ENCODE data around the gene CHPT1.
"Not testable (repeated sequence)": the region's sequence is repeated elsewhere in the genome, so short reads cannot be mapped to it uniquely, and the experiment has no call there.

Gene CHPT1

DNA sequence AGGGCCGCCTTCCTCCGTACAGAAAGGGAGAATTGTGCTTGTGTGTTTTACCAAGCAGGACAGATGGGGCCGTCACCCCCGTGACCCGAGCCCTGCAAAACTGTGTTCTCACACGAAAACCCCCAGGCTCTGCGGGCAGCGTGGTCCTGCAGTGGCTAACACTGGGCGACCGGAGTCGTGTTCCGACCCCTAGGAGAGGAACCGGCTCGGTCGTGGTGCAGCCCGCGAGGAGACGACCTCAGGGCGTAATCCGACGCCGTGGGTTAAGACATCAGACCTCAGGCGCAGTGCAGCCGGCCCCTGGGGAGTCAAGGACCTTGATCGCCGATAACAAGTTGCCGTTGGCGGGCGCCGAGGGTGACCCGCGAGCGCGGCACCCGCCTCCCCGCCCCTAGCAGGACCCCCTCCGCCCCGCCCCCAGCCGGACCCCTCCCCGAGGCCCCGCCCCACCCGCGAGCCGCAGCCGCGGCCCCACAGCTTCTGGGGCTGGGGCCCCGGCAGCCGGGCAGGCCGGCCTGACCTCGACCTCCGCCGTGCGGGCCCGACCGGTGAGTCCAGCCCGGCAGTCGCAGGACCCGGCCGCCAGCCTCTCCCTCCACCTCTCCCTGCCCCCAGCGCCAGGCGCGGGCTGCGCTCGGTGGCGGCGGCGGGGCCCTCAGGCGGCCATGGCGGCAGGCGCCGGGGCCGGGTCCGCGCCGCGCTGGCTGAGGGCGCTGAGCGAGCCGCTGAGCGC is at the start of gene CHPT1:
CHPT1 (plus strand) TSS at position 444 of the 733 bp plus-strand sequence; CDS start at position 666, 222 bp downstream.
- Histone ChIP-seq H3K36me3 (ENCODE audit: control insufficient read depth, insufficient read depth, low read length, severe bottlenecking) (no peaks in the 10 kb centered on the region), H3K9me3 (ENCODE audit: control insufficient read depth, low read length) (no peaks in the 10 kb centered on the region), H3K4me3 (ENCODE audit: low read length) (peak within 1 kb of the TSS; percentile 85), H3K27me3 (replicated peaks; ENCODE audit: control insufficient read depth, insufficient read depth, low read length) (no peaks in the 10 kb centered on the region), H3K4me1 (ENCODE audit: control insufficient read depth, insufficient read depth, low read length) (peaks cover 31% of the 10 kb centered on the region), H3K9ac (ENCODE audit: low read length) (peak within 1 kb of the TSS; percentile 93)
- peak; percentile 74 for DNase-seq (ENCODE audit: low read depth)

- H3K4me1 ChIP-seq (ENCODE audit: control insufficient read depth, insufficient read depth, low read length) = peaks cover under 1% of the 10 kb centered on the region
- no peak for DNase-seq (ENCODE audit: low read depth)
- no peak overlapping the region for H3K4me3 ChIP-seq (ENCODE audit: low read length)
- H3K9ac ChIP-seq (ENCODE audit: low read length) = no peak overlapping the region
- H3K9me3 ChIP-seq (ENCODE audit: control insufficient read depth, low read length) = no peaks in the 10 kb centered on the region
- H3K36me3 ChIP-seq (ENCODE audit: control insufficient read depth, insufficient read depth, low read length, severe bottlenecking) = no peaks in the 10 kb centered on the region
- peaks cover 9% of the 10 kb centered on the region for H3K27me3 ChIP-seq (replicated peaks; ENCODE audit: control insufficient read depth, insufficient read depth, low read length)
Observed at GRCh38 chr12:101647711-101648110, 49.7 kb upstream of the CHPT1 start.

DNA sequence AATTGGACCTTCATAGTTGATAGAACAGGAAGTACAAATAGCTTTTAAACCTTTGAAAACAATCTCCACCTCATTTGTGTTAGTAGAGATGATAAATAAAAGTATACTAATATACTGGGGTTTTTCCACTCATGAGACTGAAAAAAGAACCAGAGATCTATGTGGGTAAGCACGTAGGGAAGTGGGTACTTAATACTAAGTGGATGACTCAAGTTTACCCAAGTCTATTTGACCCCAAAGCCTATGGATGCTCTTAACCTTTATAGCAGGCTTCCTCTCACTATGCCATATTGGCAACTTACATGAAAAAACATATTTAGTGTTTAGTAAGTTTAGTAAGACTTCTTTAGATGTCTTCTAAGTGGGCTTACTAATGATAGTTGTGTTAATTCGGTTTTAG is 49.2 kb upstream of the CHPT1 start:
- H3K36me3 ChIP-seq (ENCODE audit: control insufficient read depth, insufficient read depth, low read length, severe bottlenecking) = no peaks in the 10 kb centered on the region
- no peaks in the 10 kb centered on the region for H3K9me3 ChIP-seq (ENCODE audit: control insufficient read depth, low read length)
- no peak overlapping the region for H3K4me3 ChIP-seq (ENCODE audit: low read length)
- no peaks in the 10 kb centered on the region for H3K4me1 ChIP-seq (ENCODE audit: control insufficient read depth, insufficient read depth, low read length)
- no peak for DNase-seq (ENCODE audit: low read depth)
- H3K9ac ChIP-seq (ENCODE audit: low read length) = no peak overlapping the region
- H3K27me3 ChIP-seq (replicated peaks; ENCODE audit: control insufficient read depth, insufficient read depth, low read length) = peaks cover 10% of the 10 kb centered on the region

GRCh38 chr12:101650346-101651117 is 46.9 kb upstream of the CHPT1 start:
- H3K27me3 ChIP-seq (replicated peaks; ENCODE audit: control insufficient read depth, insufficient read depth, low read length) = peaks cover 10% of the 10 kb centered on the region
- H3K4me3 ChIP-seq (ENCODE audit: low read length) = no peak overlapping the region
- H3K9me3 ChIP-seq (ENCODE audit: control insufficient read depth, low read length) = no peaks in the 10 kb centered on the region
- no peak overlapping the region for H3K9ac ChIP-seq (ENCODE audit: low read length)
- H3K4me1 ChIP-seq (ENCODE audit: control insufficient read depth, insufficient read depth, low read length) = no peaks in the 10 kb centered on the region
- H3K36me3 ChIP-seq (ENCODE audit: control insufficient read depth, insufficient read depth, low read length, severe bottlenecking) = no peaks in the 10 kb centered on the region
- DNase-seq (ENCODE audit: low read depth) = no peak

DNA sequence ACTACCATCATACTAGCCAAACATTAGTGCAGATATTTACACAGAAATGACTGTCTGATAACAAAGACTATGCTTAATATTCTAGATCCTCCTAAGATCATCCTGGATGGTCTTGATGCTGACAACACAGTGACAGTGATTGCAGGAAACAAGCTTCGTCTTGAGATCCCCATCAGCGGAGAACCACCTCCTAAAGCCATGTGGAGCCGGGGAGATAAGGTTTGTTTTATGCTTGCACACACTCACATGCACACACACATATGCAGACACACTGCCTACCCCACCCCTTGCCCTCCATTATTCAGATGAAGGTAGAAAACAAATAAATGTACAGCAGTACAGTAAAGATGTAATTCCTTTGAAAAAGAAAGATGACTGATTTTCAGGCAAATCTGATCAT is 44.4 kb upstream of the CHPT1 start:
- no peak for DNase-seq (ENCODE audit: low read depth)
- Histone ChIP-seq H3K4me3 (ENCODE audit: low read length) (no peak overlapping the region), H3K36me3 (ENCODE audit: control insufficient read depth, insufficient read depth, low read length, severe bottlenecking) (no peaks in the 10 kb centered on the region), H3K4me1 (ENCODE audit: control insufficient read depth, insufficient read depth, low read length) (no peaks in the 10 kb centered on the region), H3K27me3 (replicated peaks; ENCODE audit: control insufficient read depth, insufficient read depth, low read length) (peaks cover 10% of the 10 kb centered on the region), H3K9me3 (ENCODE audit: control insufficient read depth, low read length) (no peaks in the 10 kb centered on the region), H3K9ac (ENCODE audit: low read length) (no peak overlapping the region)

DNA sequence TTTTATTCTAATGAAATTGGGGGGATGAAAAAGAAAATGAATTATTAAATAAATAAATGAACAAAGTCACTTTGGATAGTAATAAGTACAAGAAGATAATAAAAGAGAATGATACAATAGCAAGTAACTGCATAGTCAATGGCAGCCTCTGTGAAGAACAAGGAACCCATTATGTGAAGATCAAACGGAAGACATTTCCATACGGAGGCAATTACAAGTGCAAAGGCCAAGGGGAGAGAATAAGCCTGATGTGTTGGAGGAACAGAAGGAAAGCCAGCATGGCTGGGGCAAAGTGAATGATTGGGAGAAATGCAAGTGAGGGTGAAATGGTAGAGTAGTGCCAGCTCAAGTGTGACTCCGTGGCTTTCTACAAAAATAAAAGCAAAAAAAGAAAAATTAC is 43.9 kb upstream of the CHPT1 start:
- H3K36me3 ChIP-seq (ENCODE audit: control insufficient read depth, insufficient read depth, low read length, severe bottlenecking) = no peaks in the 10 kb centered on the region
- no peak overlapping the region for H3K4me3 ChIP-seq (ENCODE audit: low read length)
- DNase-seq (ENCODE audit: low read depth) = no peak
- peaks cover 10% of the 10 kb centered on the region for H3K27me3 ChIP-seq (replicated peaks; ENCODE audit: control insufficient read depth, insufficient read depth, low read length)
- no peak overlapping the region for H3K9ac ChIP-seq (ENCODE audit: low read length)
- no peaks in the 10 kb centered on the region for H3K9me3 ChIP-seq (ENCODE audit: control insufficient read depth, low read length)
- no peaks in the 10 kb centered on the region for H3K4me1 ChIP-seq (ENCODE audit: control insufficient read depth, insufficient read depth, low read length)

- H3K9ac ChIP-seq (ENCODE audit: low read length) = no peak overlapping the region
- H3K27me3 ChIP-seq (replicated peaks; ENCODE audit: control insufficient read depth, insufficient read depth, low read length) = peaks cover 10% of the 10 kb centered on the region
- no peak overlapping the region for H3K4me3 ChIP-seq (ENCODE audit: low read length)
- no peaks in the 10 kb centered on the region for H3K36me3 ChIP-seq (ENCODE audit: control insufficient read depth, insufficient read depth, low read length, severe bottlenecking)
- no peaks in the 10 kb centered on the region for H3K9me3 ChIP-seq (ENCODE audit: control insufficient read depth, low read length)
- no peak for DNase-seq (ENCODE audit: low read depth)
- no peaks in the 10 kb centered on the region for H3K4me1 ChIP-seq (ENCODE audit: control insufficient read depth, insufficient read depth, low read length)
Observed at GRCh38 chr12:101654442-101654841, 43.0 kb upstream of the CHPT1 start.

DNA sequence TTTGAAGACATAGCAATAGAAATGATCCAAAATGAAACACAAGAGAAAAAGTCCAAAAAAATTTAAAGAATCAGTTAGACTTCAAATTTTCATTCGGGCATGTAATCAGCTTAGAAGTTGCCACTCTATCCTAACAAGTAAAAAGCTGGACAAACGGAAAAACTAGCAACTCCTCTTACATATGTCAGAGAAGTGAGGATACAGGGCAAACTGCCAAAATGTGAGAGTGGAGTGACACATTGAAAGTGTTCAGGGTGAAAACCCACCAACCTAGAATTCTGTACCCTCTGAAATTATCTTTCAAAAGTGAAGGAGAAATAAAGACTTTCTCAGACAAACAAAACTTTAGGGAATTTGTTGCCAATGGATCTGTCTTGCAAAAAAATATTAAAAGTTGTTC is 42.0 kb upstream of the CHPT1 start:
- no peak overlapping the region for H3K4me3 ChIP-seq (ENCODE audit: low read length)
- no peaks in the 10 kb centered on the region for H3K9me3 ChIP-seq (ENCODE audit: control insufficient read depth, low read length)
- H3K36me3 ChIP-seq (ENCODE audit: control insufficient read depth, insufficient read depth, low read length, severe bottlenecking) = no peaks in the 10 kb centered on the region
- no peaks in the 10 kb centered on the region for H3K4me1 ChIP-seq (ENCODE audit: control insufficient read depth, insufficient read depth, low read length)
- DNase-seq (ENCODE audit: low read depth) = no peak
- no peak overlapping the region for H3K9ac ChIP-seq (ENCODE audit: low read length)
- peaks cover 10% of the 10 kb centered on the region for H3K27me3 ChIP-seq (replicated peaks; ENCODE audit: control insufficient read depth, insufficient read depth, low read length)

- not testable (repeated sequence) for H3K9me3 ChIP-seq (ENCODE audit: control insufficient read depth, low read length); H3K4me1 ChIP-seq (ENCODE audit: control insufficient read depth, insufficient read depth, low read length); H3K9ac ChIP-seq (ENCODE audit: low read length); DNase-seq (ENCODE audit: low read depth); H3K27me3 ChIP-seq (replicated peaks; ENCODE audit: control insufficient read depth, insufficient read depth, low read length); H3K36me3 ChIP-seq (ENCODE audit: control insufficient read depth, insufficient read depth, low read length, severe bottlenecking); H3K4me3 ChIP-seq (ENCODE audit: low read length)
Observed at GRCh38 chr12:101660662-101661061, 36.8 kb upstream of the CHPT1 start.

DNA sequence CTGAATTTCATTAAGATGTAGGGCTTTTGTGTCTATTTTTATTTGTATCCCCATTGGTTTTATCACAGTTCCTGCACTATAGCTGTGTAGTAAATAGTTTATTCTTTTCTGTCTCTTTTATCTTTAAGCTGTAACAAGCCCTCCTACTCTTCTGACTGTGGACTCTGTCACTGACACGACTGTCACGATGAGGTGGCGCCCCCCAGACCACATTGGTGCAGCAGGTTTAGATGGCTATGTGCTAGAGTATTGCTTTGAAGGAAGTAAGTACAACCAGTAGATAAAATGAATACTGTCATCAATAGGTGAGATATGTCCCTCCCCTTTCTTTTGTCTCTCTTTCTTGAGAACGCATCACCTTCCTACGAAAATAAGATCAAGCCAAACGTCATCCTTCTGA is 34.1 kb upstream of the CHPT1 start:
- Histone ChIP-seq H3K4me1 (ENCODE audit: control insufficient read depth, insufficient read depth, low read length) (no peaks in the 10 kb centered on the region), H3K36me3 (ENCODE audit: control insufficient read depth, insufficient read depth, low read length, severe bottlenecking) (no peaks in the 10 kb centered on the region), H3K9me3 (ENCODE audit: control insufficient read depth, low read length) (no peaks in the 10 kb centered on the region), H3K27me3 (replicated peaks; ENCODE audit: control insufficient read depth, insufficient read depth, low read length) (peaks cover 7% of the 10 kb centered on the region), H3K4me3 (ENCODE audit: low read length) (no peak overlapping the region), H3K9ac (ENCODE audit: low read length) (no peak overlapping the region)
- DNase-seq (ENCODE audit: low read depth) = no peak

DNA sequence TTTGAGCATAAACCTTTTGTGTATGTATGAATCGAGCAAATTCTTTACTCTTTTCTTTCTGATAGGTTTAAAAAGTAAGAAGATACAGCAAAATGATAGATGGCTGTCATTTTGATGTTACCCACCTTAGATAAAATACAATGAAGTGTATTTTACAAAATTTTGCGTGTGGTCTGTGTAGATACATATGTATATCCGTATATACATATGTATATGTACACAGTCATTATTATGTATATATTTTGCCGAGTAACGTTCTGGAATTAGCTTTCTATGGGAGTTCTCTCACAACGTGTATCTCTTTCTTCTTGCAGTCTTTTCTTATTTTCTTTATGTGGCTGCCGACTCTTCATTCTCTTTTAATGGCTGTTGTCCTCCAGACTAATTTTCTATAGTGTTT is 32.4 kb upstream of the CHPT1 start:
- no peaks in the 10 kb centered on the region for H3K36me3 ChIP-seq (ENCODE audit: control insufficient read depth, insufficient read depth, low read length, severe bottlenecking)
- peaks cover 7% of the 10 kb centered on the region for H3K27me3 ChIP-seq (replicated peaks; ENCODE audit: control insufficient read depth, insufficient read depth, low read length)
- no peaks in the 10 kb centered on the region for H3K9me3 ChIP-seq (ENCODE audit: control insufficient read depth, low read length)
- H3K4me1 ChIP-seq (ENCODE audit: control insufficient read depth, insufficient read depth, low read length) = peaks cover 2% of the 10 kb centered on the region
- DNase-seq (ENCODE audit: low read depth) = no peak
- H3K9ac ChIP-seq (ENCODE audit: low read length) = no peak overlapping the region
- no peak overlapping the region for H3K4me3 ChIP-seq (ENCODE audit: low read length)
